ENCODE measurements around the gene PLXNA4. TPM values are rescaled to one million over a fixed set of nuclear protein-coding genes. Genes with fewer than 3 reads are reported as not detected.

PLXNA4 gene
- total RNA-seq, 4 donors from 2014 or later, result 0.31 to 0.66 (median 0.43) TPM

- no peak for DNase-seq
- in situ Hi-C loops (cut with MboI; ENCODE audit: low sequenced_read_pairs in 4 of 4), result no loop called here
These were observed 328.2 kb downstream of the PLXNA4 start for GRCh38 chr7:132247995-132248618.

GRCh38 chr7:132246591-132246990 lies 329.7 kb downstream of the PLXNA4 start:
- no peak overlapping the region for H3K4me3 ChIP-seq
- TF ChIP-seq POLR2A (IDR thresholded peaks at IDR 0.05) (no peak), CTCF (IDR thresholded peaks at IDR 0.05 in 4 of 5, conservative IDR thresholded peaks at IDR 0.05 in 1 of 5) (no peak)
- no peak for ATAC-seq
- H3K27ac ChIP-seq, result no peak overlapping the region
- no peaks in the 10 kb centered on the region for H3K9me3 ChIP-seq
- intact Hi-C loops (cut with DNase I; ENCODE audit: low total_unique reads), result no loop called here
- H3K4me1 ChIP-seq, result peaks cover 6 to 11% of the 10 kb centered on the region in 2 donors
- in situ Hi-C loops (cut with MboI; ENCODE audit: low sequenced_read_pairs in 4 of 4), result no loop called here
- H3K27me3 ChIP-seq, result no peaks in the 10 kb centered on the region
- no peak for DNase-seq
- H3K36me3 ChIP-seq, result no peaks in the 10 kb centered on the region

More at GRCh38 chr7:132247995-132248618, 328.2 kb downstream of the PLXNA4 start:
- no peak overlapping the region for H3K27ac ChIP-seq
- ATAC-seq, result no peak
- TF ChIP-seq CTCF (IDR thresholded peaks at IDR 0.05 in 4 of 5, conservative IDR thresholded peaks at IDR 0.05 in 1 of 5), result no peak
- H3K9me3 ChIP-seq, result no peaks in the 10 kb centered on the region
- H3K4me3 ChIP-seq, result no peak overlapping the region
- peaks cover 8 to 15% of the 10 kb centered on the region in 2 donors for H3K4me1 ChIP-seq
- H3K36me3 ChIP-seq, result no peaks in the 10 kb centered on the region
- intact Hi-C loops (cut with DNase I; ENCODE audit: low total_unique reads), result no loop called here
- no peaks in the 10 kb centered on the region for H3K27me3 ChIP-seq

GRCh38 chr7:132245539-132245938 lies 330.7 kb downstream of the PLXNA4 start:
- TF ChIP-seq CTCF (IDR thresholded peaks at IDR 0.05 in 4 of 5, conservative IDR thresholded peaks at IDR 0.05 in 1 of 5) (no peak), POLR2A (IDR thresholded peaks at IDR 0.05) (no peak)
- intact Hi-C loops (cut with DNase I; ENCODE audit: low total_unique reads), result no loop called here
- H3K27ac ChIP-seq, result no peak overlapping the region
- peaks cover 3 to 5% of the 10 kb centered on the region in 2 donors for H3K4me1 ChIP-seq
- DNase-seq, result no peak
- in situ Hi-C loops (cut with MboI; ENCODE audit: low sequenced_read_pairs in 4 of 4), result no loop called here
- H3K4me3 ChIP-seq, result no peak overlapping the region
- no peaks in the 10 kb centered on the region for H3K36me3 ChIP-seq
- no peak for ATAC-seq
- H3K9me3 ChIP-seq, result no peaks in the 10 kb centered on the region
- no peaks in the 10 kb centered on the region for H3K27me3 ChIP-seq

GRCh38 chr7:132244903-132245480 lies 331.3 kb downstream of the PLXNA4 start:
- in situ Hi-C loops (cut with MboI; ENCODE audit: low sequenced_read_pairs in 4 of 4), result no loop called here
- Histone ChIP-seq H3K27me3 (no peaks in the 10 kb centered on the region), H3K4me3 (no peak overlapping the region), H3K36me3 (no peaks in the 10 kb centered on the region), H3K4me1 (peaks cover 0 to 3% of the 10 kb centered on the region in 2 donors), H3K9me3 (no peaks in the 10 kb centered on the region), H3K27ac (no peak overlapping the region)
- DNase-seq (no peak), ATAC-seq (no peak)
- no peak for TF ChIP-seq CTCF (IDR thresholded peaks at IDR 0.05 in 4 of 5, conservative IDR thresholded peaks at IDR 0.05 in 1 of 5)
- TF ChIP-seq POLR2A (IDR thresholded peaks at IDR 0.05), result no peak
- intact Hi-C loops (cut with DNase I; ENCODE audit: low total_unique reads), result no loop called here
